Activated CD4-positive, alpha-beta T cell treated with anti-CD3 and anti-CD28 coated beads, Interleukin-2, amount 10 ng/mL, durations not matched to agents 7 days and 5 days (primary cell): Measurements from ENCODE around the gene TSPYL1. TPM values are rescaled to one million over a fixed set of nuclear protein-coding genes. Genes with fewer than 3 reads are reported as not detected.

ENCODE experiments used
- CTCF ChIA-PET: fragments of 350-600 bp; sonication (Branson Sonifier 250); formaldehyde crosslinking; loops from one replicate; lab custom pipeline; 2021; ENCODE audit warnings: antibody characterized with exemption; lab: Charles Lee
- POLR2A ChIA-PET: fragments of 350-600 bp; sonication (Branson Sonifier 250); formaldehyde crosslinking; loops from one replicate; lab custom pipeline; 2021; ENCODE audit warnings: antibody characterized with exemption; lab: Charles Lee
- DNase-seq: peaks from one replicate; pipeline ENCODE4 v3.0.0-alpha.2; 2020
- H3K27ac Mint-ChIP-seq: one replicate; pipeline ENCODE4 v1.8.0; 2021; ENCODE audit warnings: mild to moderate bottlenecking, moderate library complexity, mixed read lengths
- H3K27me3 Mint-ChIP-seq: one replicate; pipeline ENCODE4 v1.8.0; 2021; ENCODE audit warnings: mixed read lengths
- H3K36me3 Mint-ChIP-seq: one replicate; pipeline ENCODE4 v1.8.0; 2021; ENCODE audit warnings: low read depth, mixed read lengths
- H3K4me1 Mint-ChIP-seq: one replicate; pipeline ENCODE4 v1.8.0; 2021; ENCODE audit warnings: mixed read lengths
- H3K4me3 Mint-ChIP-seq: one replicate; pipeline ENCODE4 v1.8.0; 2021; ENCODE audit warnings: mild to moderate bottlenecking, moderate library complexity, mixed read lengths
- H3K9me3 Mint-ChIP-seq: one replicate; pipeline ENCODE4 v1.8.0; 2021; ENCODE audit warnings: mixed read lengths
- total RNA-seq, 2 experiments: library from RNA; stranded (reverse); gene quantifications; one replicate each; pipeline ENCODE4 v1.2.3, GENCODE V29; 2021

The TSPYL1 gene
- total RNA-seq, 2 experiments from 2014 or later = 37.8 to 39.4 TPM

- ChIA-PET CTCF (interaction anchor here (0.9 to 3.4 kb wide), 9 partner anchors 10 to 393 kb away, joined by 3 to 13 read pairs (median 5); partner anchors contain the start of genes RWDD1 and TSPYL4), POLR2A (no interaction called here)
- DNase-seq = no peak
- H3K27ac Mint-ChIP-seq = no peak overlapping the region
- no peaks in the 10 kb centered on the region for H3K27me3 Mint-ChIP-seq
- no peak overlapping the region for H3K4me3 Mint-ChIP-seq
- H3K4me1 Mint-ChIP-seq = peaks cover 11% of the 10 kb centered on the region
- H3K36me3 Mint-ChIP-seq = peaks cover 8% of the 10 kb centered on the region
- no peaks in the 10 kb centered on the region for H3K9me3 Mint-ChIP-seq
Measured at GRCh38 chr6:116268589-116269293, 11.0 kb downstream of the TSPYL1 start.

GRCh38 chr6:116267836-116268588 lies 11.7 kb downstream of the TSPYL1 start:
- H3K27me3 Mint-ChIP-seq = no peaks in the 10 kb centered on the region
- no peak for DNase-seq
- H3K4me1 Mint-ChIP-seq = peaks cover 11% of the 10 kb centered on the region
- ChIA-PET POLR2A (no interaction called here), CTCF (interaction anchor here (1.1 to 3.4 kb wide), 9 partner anchors 10 to 303 kb away, joined by 3 to 13 read pairs (median 5); partner anchors contain the start of genes RWDD1 and TSPYL4)
- H3K4me3 Mint-ChIP-seq = no peak overlapping the region
- peaks cover 11% of the 10 kb centered on the region for H3K36me3 Mint-ChIP-seq
- H3K9me3 Mint-ChIP-seq = peaks cover 7% of the 10 kb centered on the region
- no peak overlapping the region for H3K27ac Mint-ChIP-seq

- peaks cover 11% of the 10 kb centered on the region for H3K4me1 Mint-ChIP-seq
- ChIA-PET CTCF (interaction anchor here (1.2 to 3.4 kb wide), 2 partner anchors 11 to 13 kb away, joined by 3 to 13 read pairs; partner anchors contain the start of gene TSPYL4), POLR2A (interaction anchor here (0.7 kb wide), 1 partner anchor 13 kb away, joined by 3 read pairs; the partner anchor contains the start of gene TSPYL1)
- H3K36me3 Mint-ChIP-seq = peaks cover 13% of the 10 kb centered on the region
- no peaks in the 10 kb centered on the region for H3K27me3 Mint-ChIP-seq
- H3K4me3 Mint-ChIP-seq = no peak overlapping the region
- peaks cover 11% of the 10 kb centered on the region for H3K9me3 Mint-ChIP-seq
- H3K27ac Mint-ChIP-seq = no peak overlapping the region
- no peak for DNase-seq
Measured at GRCh38 chr6:116266803-116267202, 12.9 kb downstream of the TSPYL1 start.

GRCh38 chr6:116265041-116265829 lies 14.5 kb downstream of the TSPYL1 start:
- no peak for DNase-seq
- H3K9me3 Mint-ChIP-seq = peaks cover 11% of the 10 kb centered on the region
- H3K36me3 Mint-ChIP-seq = peaks cover 19% of the 10 kb centered on the region
- H3K27me3 Mint-ChIP-seq = no peaks in the 10 kb centered on the region
- ChIA-PET CTCF (no interaction called here), POLR2A (no interaction called here)
- H3K4me1 Mint-ChIP-seq = peaks cover 11% of the 10 kb centered on the region
- no peak overlapping the region for H3K27ac Mint-ChIP-seq
- H3K4me3 Mint-ChIP-seq = no peak overlapping the region

GRCh38 chr6:116263353-116263752 lies 16.4 kb downstream of the TSPYL1 start:
- H3K9me3 Mint-ChIP-seq = peaks cover 11% of the 10 kb centered on the region
- peaks cover 7% of the 10 kb centered on the region for H3K4me1 Mint-ChIP-seq
- H3K27ac Mint-ChIP-seq = no peak overlapping the region
- H3K27me3 Mint-ChIP-seq = no peaks in the 10 kb centered on the region
- ChIA-PET POLR2A (no interaction called here), CTCF (no interaction called here)
- DNase-seq = no peak
- H3K4me3 Mint-ChIP-seq = no peak overlapping the region
- H3K36me3 Mint-ChIP-seq = peaks cover 19% of the 10 kb centered on the region

GRCh38 chr6:116258520-116258919 lies 21.2 kb downstream of the TSPYL1 start:
- no peak overlapping the region for H3K4me3 Mint-ChIP-seq
- POLR2A ChIA-PET = no interaction called here
- H3K36me3 Mint-ChIP-seq = peaks cover 12% of the 10 kb centered on the region
- H3K9me3 Mint-ChIP-seq = peaks cover 9% of the 10 kb centered on the region
- DNase-seq = no peak
- CTCF ChIA-PET = interaction anchor here (1.4 kb wide), 1 partner anchor 10 kb away, joined by 5 read pairs; no protein-coding TSS in a partner anchor
- H3K27ac Mint-ChIP-seq = no peak overlapping the region
- H3K4me1 Mint-ChIP-seq = peaks cover 4% of the 10 kb centered on the region
- no peaks in the 10 kb centered on the region for H3K27me3 Mint-ChIP-seq

- peaks cover 12% of the 10 kb centered on the region for H3K36me3 Mint-ChIP-seq
- H3K27ac Mint-ChIP-seq = no peak overlapping the region
- CTCF ChIA-PET = interaction anchor here (1.0 kb wide), 1 partner anchor 20 kb away, joined by 3 read pairs; no protein-coding TSS in a partner anchor
- POLR2A ChIA-PET = no interaction called here
- H3K4me3 Mint-ChIP-seq = no peak overlapping the region
- no peaks in the 10 kb centered on the region for H3K27me3 Mint-ChIP-seq
- H3K4me1 Mint-ChIP-seq = peaks cover 4% of the 10 kb centered on the region
- H3K9me3 Mint-ChIP-seq = no peaks in the 10 kb centered on the region
- DNase-seq = no peak
Measured at GRCh38 chr6:116256694-116257093, 23.0 kb downstream of the TSPYL1 start.

GRCh38 chr6:116255246-116255800 lies 24.4 kb downstream of the TSPYL1 start:
- Mint-ChIP-seq H3K36me3 (peaks cover 15% of the 10 kb centered on the region), H3K4me3 (no peak overlapping the region), H3K4me1 (peaks cover 4% of the 10 kb centered on the region), H3K27ac (no peak overlapping the region), H3K27me3 (no peaks in the 10 kb centered on the region), H3K9me3 (no peaks in the 10 kb centered on the region)
- CTCF ChIA-PET = interaction anchor here (1.9 kb wide), 1 partner anchor 13 kb away, joined by 13 read pairs; no protein-coding TSS in a partner anchor
- POLR2A ChIA-PET = interaction anchor here (1.4 kb wide), 1 partner anchor 25 kb away, joined by 3 read pairs; the partner anchor contains the start of gene TSPYL1
- DNase-seq = no peak

GRCh38 chr6:116254297-116255056 lies 25.3 kb downstream of the TSPYL1 start:
- H3K4me3 Mint-ChIP-seq = no peak overlapping the region
- ChIA-PET POLR2A (interaction anchor here (1.4 kb wide), 1 partner anchor 25 kb away, joined by 3 read pairs; the partner anchor contains the start of gene TSPYL1), CTCF (interaction anchor here (1.9 kb wide), 1 partner anchor 13 kb away, joined by 13 read pairs; no protein-coding TSS in a partner anchor)
- no peaks in the 10 kb centered on the region for H3K9me3 Mint-ChIP-seq
- H3K36me3 Mint-ChIP-seq = peaks cover 18% of the 10 kb centered on the region
- peaks cover 4% of the 10 kb centered on the region for H3K4me1 Mint-ChIP-seq
- DNase-seq = no peak
- no peaks in the 10 kb centered on the region for H3K27me3 Mint-ChIP-seq
- no peak overlapping the region for H3K27ac Mint-ChIP-seq

- Mint-ChIP-seq H3K9me3 (no peaks in the 10 kb centered on the region), H3K36me3 (peaks cover 18% of the 10 kb centered on the region), H3K4me1 (peaks cover 4% of the 10 kb centered on the region), H3K4me3 (no peak within 1 kb of the TSS), H3K27ac (no peak within 1 kb of the TSS), H3K27me3 (no peaks in the 10 kb centered on the region)
- POLR2A ChIA-PET = interaction anchor here (1.4 kb wide), 1 partner anchor 26 kb away, joined by 3 read pairs; the partner anchor contains the start of gene TSPYL1
- CTCF ChIA-PET = interaction anchor here (0.6 to 1.9 kb wide), 3 partner anchors 14 to 525 kb away, joined by 3 to 13 read pairs (median 4); no protein-coding TSS in a partner anchor
- peak; percentile 94 for DNase-seq
Measured at GRCh38 chr6:116253505-116254296, 26.0 kb downstream of the TSPYL1 start, which contains the start of gene TSPYL4. TSS of gene TSPYL4 (minus strand) at chr6:116254075. CDS start at chr6:116254008, 67 bp downstream.

GRCh38 chr6:116253188-116253504 lies 26.6 kb downstream of the TSPYL1 start:
- DNase-seq = no peak
- POLR2A ChIA-PET = no interaction called here
- Mint-ChIP-seq H3K9me3 (no peaks in the 10 kb centered on the region), H3K27ac (no peak overlapping the region), H3K4me1 (peaks cover 6% of the 10 kb centered on the region), H3K4me3 (no peak overlapping the region), H3K36me3 (peaks cover 18% of the 10 kb centered on the region), H3K27me3 (no peaks in the 10 kb centered on the region)
- CTCF ChIA-PET = interaction anchor here (0.9 to 1.9 kb wide), 3 partner anchors 15 to 29 kb away, joined by 3 to 13 read pairs (median 4); no protein-coding TSS in a partner anchor
